Measurements from ENCODE around the gene CCL3.

GRCh38 chr17:36131931-36132330 is 42.0 kb upstream of the CCL3 start:
- TF ChIP-seq GATA3 (IDR thresholded peaks at IDR 0.05; ENCODE audit: low read depth, low read length) (no peak), GATA2 (IDR thresholded peaks at IDR 0.05; ENCODE audit: low read depth, low read length) (no peak)
